HG03060 (cell line): ENCODE data around the gene TMED5.

Experiments used
- ATAC-seq: cut with Tn5 transposase; IDR thresholded peaks from one replicate; pipeline ENCODE4 v1.9.1; 2021; ENCODE audit warnings: low read depth, moderate number of reproducible peaks; ENCODE audit not compliant: unreplicated experiment

TMED5 gene

DNA sequence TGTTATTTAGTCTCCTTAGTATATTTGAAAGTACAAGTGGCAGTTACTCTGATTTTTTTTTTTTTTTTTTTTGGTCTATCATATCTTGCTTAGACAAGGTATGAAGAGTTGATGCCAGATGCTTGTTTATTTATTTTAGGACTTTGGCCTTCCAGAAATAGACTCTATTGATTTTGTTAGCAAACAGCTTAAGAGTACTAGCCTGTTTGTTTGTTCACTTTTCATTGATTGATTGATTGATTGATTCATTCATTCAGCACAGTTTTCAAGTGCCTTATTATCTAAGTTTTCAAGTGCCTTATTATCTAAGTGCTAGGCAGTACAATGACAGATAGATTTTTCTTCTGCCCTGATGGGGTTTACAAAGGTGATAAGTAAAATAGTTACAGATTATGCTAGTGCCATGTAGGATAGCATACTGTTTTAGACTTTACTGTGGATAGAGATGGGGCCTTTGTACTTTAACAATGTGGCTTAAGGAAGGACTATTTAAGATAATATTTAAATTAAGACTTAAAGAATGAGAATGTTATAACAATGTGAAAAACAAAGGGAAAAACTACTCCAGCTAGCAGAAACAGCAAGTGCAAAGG lies 50.6 kb downstream of the TMED5 start:
- ATAC-seq, result no peak

DNA sequence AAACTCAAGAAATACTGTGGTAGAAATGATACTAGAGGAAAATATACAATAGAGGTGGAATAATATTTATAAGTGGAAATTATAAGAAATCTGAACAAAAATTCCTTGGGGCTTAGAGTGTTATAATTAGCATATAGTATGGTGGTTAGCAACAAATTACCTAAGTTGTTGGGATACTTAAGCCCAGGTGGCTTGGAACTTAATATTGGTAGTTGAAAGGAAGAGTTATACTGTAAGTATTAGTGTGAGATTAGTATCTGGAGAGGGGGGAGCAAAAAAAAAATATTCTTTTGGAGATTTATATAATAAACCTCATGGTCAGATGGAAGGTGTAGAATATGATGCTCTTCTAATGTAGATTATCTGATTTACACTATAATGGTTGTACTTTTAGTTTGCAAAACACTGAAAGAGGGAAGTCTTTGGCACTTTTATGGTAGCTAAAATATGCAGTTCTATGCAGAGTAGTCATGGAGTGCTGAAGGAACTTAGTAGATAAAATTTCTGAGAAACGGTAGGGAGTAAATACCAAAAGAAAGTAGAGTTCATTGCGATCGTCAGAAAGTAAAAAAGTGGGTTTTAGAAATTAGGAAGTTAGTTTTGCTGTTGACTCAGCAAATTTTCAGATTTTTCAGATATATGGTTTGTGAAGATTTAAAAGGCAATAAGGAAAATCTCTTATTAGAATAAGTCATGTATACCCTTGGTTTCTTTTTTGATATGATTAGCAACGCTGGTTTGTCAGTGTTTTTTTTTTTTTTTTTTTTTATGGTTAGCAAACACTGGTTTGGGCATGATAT lies 55.5 kb downstream of the TMED5 start:
- no peak for ATAC-seq

DNA sequence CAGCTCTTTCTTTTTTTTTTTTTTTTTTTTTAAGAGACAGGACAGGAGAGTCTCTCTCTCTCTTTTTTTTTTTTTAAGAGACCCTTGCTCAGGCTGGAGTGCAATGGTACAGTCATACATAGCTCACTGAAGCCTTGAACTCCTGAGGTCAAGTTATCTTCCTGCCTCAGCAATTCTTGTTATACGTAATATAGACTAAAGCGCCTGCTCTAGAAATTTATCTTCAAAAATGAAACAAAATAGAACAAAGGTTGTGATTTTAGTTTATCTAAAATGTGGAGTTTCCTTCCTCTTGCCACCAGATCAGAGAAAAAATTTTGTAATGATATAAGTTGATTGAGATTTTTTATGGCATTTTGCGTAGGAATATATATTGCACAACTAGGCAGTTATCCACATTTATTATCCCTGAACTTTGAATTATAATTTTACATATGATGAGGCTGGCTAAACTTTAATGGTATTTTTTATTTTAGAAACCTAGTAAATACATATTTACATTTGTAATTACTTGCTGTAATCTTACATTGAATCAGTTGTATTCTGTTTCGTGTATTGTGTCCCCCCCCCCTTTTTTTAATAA lies 56.9 kb downstream of the TMED5 start:
- ATAC-seq, result no peak

DNA sequence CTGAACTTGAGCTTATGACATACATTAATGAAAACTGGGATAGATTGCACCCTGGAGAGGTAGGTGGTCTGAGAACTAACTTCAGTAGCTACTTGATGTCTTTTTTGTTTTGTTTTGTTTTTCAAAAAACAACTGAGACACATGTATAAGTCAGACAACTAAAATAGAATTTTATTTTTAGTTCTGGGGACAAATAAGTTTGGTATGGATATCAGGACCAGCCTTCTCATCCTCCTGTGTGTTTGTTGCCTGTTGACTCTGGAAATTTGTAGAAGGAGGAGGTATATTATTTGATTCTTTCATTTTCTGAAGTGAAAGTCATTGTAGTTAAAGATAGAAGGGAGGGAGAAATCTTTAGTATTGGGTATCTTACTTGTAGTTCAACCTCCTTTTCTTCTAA lies 59.6 kb downstream of the TMED5 start:
- ATAC-seq, result no peak

DNA sequence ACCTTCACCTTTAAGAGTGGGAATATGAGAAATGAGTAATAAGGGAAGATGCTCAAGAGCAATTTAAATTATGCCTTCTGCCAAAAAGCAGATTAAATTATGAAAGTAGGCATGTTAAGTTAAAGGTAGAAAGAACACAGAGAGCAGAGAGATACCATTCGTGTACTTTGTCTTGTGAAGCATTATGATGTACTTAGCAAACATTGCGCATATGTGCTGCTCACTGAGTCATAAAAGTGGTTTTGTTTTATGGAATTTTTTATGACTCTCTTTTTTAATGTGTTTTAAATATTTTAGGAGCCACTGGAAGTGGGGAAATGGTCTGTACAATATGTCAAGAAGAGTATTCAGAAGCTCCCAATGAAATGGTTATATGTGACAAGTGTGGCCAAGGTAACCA lies 65.8 kb downstream of the TMED5 start:
- ATAC-seq, result no peak

DNA sequence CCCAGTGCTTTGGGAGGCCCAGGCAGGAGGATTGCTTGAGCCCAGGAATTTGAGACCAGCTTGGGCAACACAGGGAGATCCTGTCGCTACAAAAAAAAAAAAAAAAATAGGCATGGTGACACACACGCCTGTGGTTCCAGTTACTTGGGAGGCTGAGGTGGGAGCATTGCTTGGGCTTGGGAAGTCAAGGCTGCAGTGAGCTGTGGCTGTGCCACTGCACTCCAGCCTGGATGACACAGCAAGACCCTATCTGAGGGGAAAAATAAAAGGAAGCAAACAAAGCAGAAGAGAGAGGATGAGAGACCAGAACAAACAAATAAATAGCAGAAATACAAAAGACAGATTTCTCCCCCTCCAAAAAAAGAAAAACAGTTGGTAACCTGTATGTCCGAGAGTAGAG lies 67.1 kb downstream of the TMED5 start:
- no peak for ATAC-seq

DNA sequence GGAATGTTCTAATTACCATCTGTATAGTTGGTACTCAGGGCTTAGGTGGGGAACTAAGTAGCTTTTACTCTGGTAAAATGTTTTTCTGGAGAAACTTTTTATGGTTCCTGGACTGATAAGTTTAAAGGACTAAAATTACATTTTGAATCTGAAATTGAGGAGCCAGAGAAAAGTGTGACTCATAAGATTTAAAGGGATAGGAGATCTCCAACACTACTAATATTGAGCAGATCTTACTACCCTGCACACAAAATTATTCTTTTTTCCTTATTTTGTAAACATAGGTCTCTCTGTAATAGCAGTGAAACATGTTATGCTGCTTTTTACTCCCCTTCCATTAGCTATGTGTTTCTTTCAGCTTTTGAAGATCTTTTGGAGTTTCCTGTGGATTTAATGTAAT lies 68.7 kb downstream of the TMED5 start:
- no peak for ATAC-seq

DNA sequence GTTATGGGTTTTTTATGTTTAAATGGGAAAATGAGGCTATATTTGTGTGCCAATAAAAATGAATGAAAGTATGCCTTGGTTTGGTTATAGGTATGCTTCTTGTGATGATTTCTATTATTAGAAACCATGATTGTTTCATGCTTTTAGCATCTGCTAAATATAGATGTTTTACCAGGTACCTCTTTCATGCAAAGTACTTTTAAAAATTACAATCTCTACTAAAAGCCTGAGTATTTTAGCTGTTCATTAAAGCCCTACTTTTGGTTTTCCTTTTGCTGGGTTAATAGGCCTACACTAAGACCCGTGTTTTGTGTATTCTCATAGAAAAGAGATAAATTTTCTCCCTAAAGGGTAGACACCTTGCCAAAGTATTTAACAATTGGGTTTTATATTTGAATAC lies 69.1 kb downstream of the TMED5 start:
- no peak for ATAC-seq

DNA sequence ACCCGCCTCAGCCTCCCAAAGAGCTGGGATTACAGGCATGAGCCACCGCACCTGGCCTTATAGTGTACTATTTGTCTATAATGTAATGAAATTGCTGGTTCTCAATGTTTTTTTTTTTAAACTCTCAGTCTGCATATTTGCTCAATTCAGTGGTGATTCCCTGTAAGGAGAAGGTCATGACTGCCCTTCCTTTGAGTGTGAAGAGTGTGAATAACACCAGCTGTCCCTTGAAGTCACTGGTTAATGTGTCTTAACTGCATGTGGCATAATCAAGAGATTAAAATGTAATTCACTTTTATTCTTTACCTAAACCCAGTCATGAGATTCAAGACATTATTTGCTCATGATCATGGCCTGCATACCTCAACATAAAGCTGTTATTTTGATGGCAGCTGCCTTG lies 70.6 kb downstream of the TMED5 start:
- no peak for ATAC-seq

DNA sequence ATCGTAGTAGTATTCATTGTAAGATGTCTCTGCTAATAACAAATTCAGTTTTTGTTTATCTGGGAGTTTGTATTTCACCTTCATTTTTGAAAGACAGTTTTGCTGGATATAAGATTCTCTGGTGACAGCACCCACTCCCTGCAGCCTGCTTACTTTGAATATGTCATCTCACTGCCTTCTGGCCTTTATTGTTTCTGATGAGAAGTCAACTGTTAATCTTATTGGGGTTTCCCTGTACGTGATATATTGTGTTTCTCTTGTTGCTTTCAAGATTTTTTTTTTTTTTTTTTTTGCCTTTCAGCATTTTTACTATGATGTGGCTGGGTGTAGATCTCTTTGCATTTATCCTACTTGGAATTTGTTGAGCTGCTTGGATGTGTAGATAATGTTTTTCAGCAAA lies 71.9 kb downstream of the TMED5 start:
- ATAC-seq, result no peak

DNA sequence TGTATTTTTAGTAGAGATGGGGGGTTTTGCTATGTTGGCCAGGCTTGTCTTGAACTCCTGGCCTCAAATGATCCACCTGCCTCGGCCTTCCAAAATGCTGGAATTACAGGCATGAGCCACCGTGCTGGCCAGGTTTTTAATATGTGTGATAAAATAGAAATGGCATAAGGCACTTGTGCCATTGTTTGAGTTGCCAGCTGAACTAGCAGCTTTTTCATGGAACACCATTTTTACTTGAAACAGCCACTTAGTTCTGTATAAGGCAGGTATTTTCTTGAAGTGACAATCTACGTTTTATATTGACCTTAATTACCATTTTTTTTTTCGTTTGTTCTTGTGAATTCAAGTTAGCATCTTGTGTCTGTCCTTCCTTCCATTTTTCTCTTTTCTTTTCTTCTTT lies 72.8 kb downstream of the TMED5 start:
- no peak for ATAC-seq

DNA sequence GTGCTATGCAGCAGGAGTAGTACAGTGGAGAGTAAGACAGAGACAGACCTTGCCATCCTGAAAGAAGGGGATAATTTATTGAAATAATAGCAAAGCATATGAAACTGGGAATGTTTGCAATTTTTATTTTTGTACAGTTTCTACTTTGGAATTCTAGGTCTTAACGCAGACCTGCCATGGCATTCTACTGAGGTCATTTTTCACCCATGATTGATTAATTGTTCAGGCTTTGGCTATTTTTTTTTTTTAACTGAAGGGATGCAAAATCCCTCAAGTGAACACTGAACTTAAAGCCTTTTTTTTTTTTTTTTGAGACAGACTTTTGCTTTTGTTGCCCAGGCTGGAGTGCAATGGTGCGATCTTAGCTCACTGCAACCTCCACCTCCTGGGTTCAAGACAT lies 74.0 kb downstream of the TMED5 start:
- ATAC-seq, result no peak

DNA sequence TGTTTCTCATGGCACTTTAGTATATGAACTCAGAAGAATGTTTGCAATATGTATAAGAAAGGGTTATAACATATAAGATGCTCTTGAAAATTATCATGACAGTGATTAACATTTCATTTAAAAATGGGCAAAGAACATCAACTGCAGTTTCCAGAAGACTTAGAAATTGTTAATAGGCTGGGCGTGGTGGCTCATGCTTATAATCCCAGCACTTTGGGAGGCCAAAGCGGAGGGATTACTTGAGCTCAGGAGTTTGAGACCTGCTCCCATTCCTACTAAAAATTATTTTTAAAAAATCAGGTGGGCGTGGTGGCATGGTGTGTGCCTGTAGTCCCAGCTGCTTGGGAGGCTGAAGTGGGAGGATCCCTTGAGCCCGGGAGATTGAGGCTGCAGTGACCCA lies 78.1 kb downstream of the TMED5 start:
- ATAC-seq, result no peak
